Smooth muscle cell (in vitro differentiated cells): ENCODE data around the gene RPL41. TPM values are rescaled to one million over a fixed set of nuclear protein-coding genes. Genes with fewer than 3 reads are reported as not detected.

Experiments
- DNase-seq: peaks from one replicate; lab custom pipeline; 2025; ENCODE audit not compliant: unreplicated experiment; lab: John Stamatoyannopoulos, UW
- H2AFZ ChIP-seq: fragments of 200-600 bp; sonication (generic); 2 replicates; pipeline ENCODE4 v1.6.0; 2016; ENCODE audit warnings: antibody characterized with exemption, low read depth, mild to moderate bottlenecking
- H3F3A ChIP-seq: fragments of 200-600 bp; sonication (generic); 2 replicates; pipeline ENCODE4 v1.6.0; 2017; ENCODE audit warnings: antibody characterized with exemption, low read depth
- H3K27ac ChIP-seq: fragments of 200-600 bp; sonication (generic); 2 replicates; pipeline ENCODE4 v1.5.1; 2016; ENCODE audit warnings: low read depth, mild to moderate bottlenecking
- H3K27me3 ChIP-seq: fragments of 200-600 bp; sonication (generic); 2 replicates; pipeline ENCODE4 v1.6.1; 2016; ENCODE audit warnings: low read depth, mild to moderate bottlenecking
- H3K36me3 ChIP-seq: fragments of 200-600 bp; sonication (generic); 2 replicates; pipeline ENCODE4 v1.5.1; 2016; ENCODE audit warnings: low read depth
- H3K4me1 ChIP-seq: fragments of 200-600 bp; sonication (generic); 2 replicates; pipeline ENCODE4 v1.5.1; 2016; ENCODE audit warnings: low read depth
- H3K4me2 ChIP-seq: fragments of 200-600 bp; sonication (generic); 2 replicates; pipeline ENCODE4 v1.6.0; 2016; ENCODE audit warnings: mild to moderate bottlenecking
- H3K4me3 ChIP-seq: fragments of 200-600 bp; sonication (generic); 2 replicates; pipeline ENCODE4 v1.5.1; 2016; ENCODE audit warnings: mild to moderate bottlenecking
- H3K79me2 ChIP-seq: fragments of 200-600 bp; sonication (generic); 2 replicates; pipeline ENCODE4 v1.6.0; 2016; ENCODE audit warnings: low read depth, mild to moderate bottlenecking
- H3K9ac ChIP-seq: fragments of 200-600 bp; sonication (generic); 2 replicates; pipeline ENCODE4 v1.6.0; 2016; ENCODE audit warnings: low read depth
- H3K9me3 ChIP-seq: fragments of 200-600 bp; sonication (generic); replicated peaks from 2 replicates; pipeline ENCODE4 v1.5.1; 2016; ENCODE audit warnings: low read depth
- H4K20me1 ChIP-seq: fragments of 200-600 bp; sonication (generic); 2 replicates; pipeline ENCODE4 v1.6.0; 2016; ENCODE audit warnings: low read depth
- CTCF ChIP-seq: fragments of 200-600 bp; sonication (generic); IDR thresholded peaks from 2 replicates; pipeline ENCODE4 v1.5.1; 2017; ENCODE audit warnings: borderline replicate concordance, mild to moderate bottlenecking, antibody characterized with exemption; ENCODE audit not compliant: insufficient read depth, poor library complexity, severe bottlenecking
- WGBS: methylation state at CpG from one replicate; pipeline ENCODE4 v1.1.7; 2016; ENCODE audit warnings: low lambda C conversion rate; 5-methylcytosine and 5-hydroxymethylcytosine counted together
- polyA plus RNA-seq: library from polyadenylated mRNA; unstranded; fragments of >200 nt; fragmentation: Nextera tagmentation; extraction: Ambion mirVana; gene quantifications from 2 replicates; pipeline ENCODE4 v1.2.1, GENCODE V29; 2016
- total RNA-seq: library from RNA; depleted of rRNA; stranded (reverse); fragments of >200 nt; gene quantifications from 2 replicates; pipeline ENCODE4 v1.2.3, GENCODE V29; 2014

RPL41 gene
- total and polyA plus RNA-seq, 2 experiments from 2014 or later, result 2,414 to 3,246 TPM

GRCh38 chr12:56080556-56081138, 35.8 kb upstream of the RPL41 start:
- Histone ChIP-seq H3K36me3 (no peaks in the 10 kb centered on the region), H3K9me3 (no peaks in the 10 kb centered on the region), H3K27me3 (peaks cover 10% of the 10 kb centered on the region), H4K20me1 (no peaks in the 10 kb centered on the region), H3K4me1 (peaks cover 3% of the 10 kb centered on the region), H3K4me2 (peak overlapping the region; percentile 82), H3K79me2 (no peaks in the 10 kb centered on the region), H3K4me3 (peak overlapping the region; percentile 56), H2AFZ (peak overlapping the region; percentile 25), H3K9ac (peak overlapping the region; percentile 16), H3F3A (no peaks in the 10 kb centered on the region), H3K27ac (peak overlapping the region; percentile 26)
- no peak for TF ChIP-seq CTCF
- 12% methylated on average over 20 of the region's 20 CpGs for WGBS
- DNase-seq, result no peak

GRCh38 chr12:56081393-56082347, 34.8 kb upstream of the RPL41 start:
- H3K79me2 ChIP-seq, result no peaks in the 10 kb centered on the region
- H2AFZ ChIP-seq, result no peak overlapping the region
- peaks cover 10% of the 10 kb centered on the region for H3K27me3 ChIP-seq
- no peaks in the 10 kb centered on the region for H3K9me3 ChIP-seq
- H3K27ac ChIP-seq, result no peak overlapping the region
- no peak for DNase-seq
- no peak overlapping the region for H3K9ac ChIP-seq
- H3F3A ChIP-seq, result no peaks in the 10 kb centered on the region
- no peaks in the 10 kb centered on the region for H3K36me3 ChIP-seq
- H4K20me1 ChIP-seq, result no peaks in the 10 kb centered on the region
- no peak for TF ChIP-seq CTCF
- peak overlapping the region; percentile 82 for H3K4me2 ChIP-seq
- H3K4me1 ChIP-seq, result peaks cover 3% of the 10 kb centered on the region
- peak overlapping the region; percentile 56 for H3K4me3 ChIP-seq
- 76% methylated on average over 6 of the region's 6 CpGs for WGBS

GRCh38 chr12:56082382-56082781, 34.1 kb upstream of the RPL41 start:
- 97% methylated on average over 2 of the region's 2 CpGs for WGBS
- Histone ChIP-seq H3K9ac (no peak overlapping the region), H3K36me3 (no peaks in the 10 kb centered on the region), H3K79me2 (no peaks in the 10 kb centered on the region), H3K4me3 (peak overlapping the region; percentile 56), H3K4me1 (peaks cover 3% of the 10 kb centered on the region), H3F3A (no peaks in the 10 kb centered on the region), H2AFZ (no peak overlapping the region), H3K9me3 (no peaks in the 10 kb centered on the region), H3K27ac (no peak overlapping the region), H4K20me1 (no peaks in the 10 kb centered on the region), H3K27me3 (peaks cover 10% of the 10 kb centered on the region), H3K4me2 (no peak overlapping the region)
- DNase-seq, result no peak
- no peak for TF ChIP-seq CTCF
